Heart left ventricle (tissue), 16 donors: ENCODE data around the gene CHRM1. TPM values are rescaled to one million over a fixed set of nuclear protein-coding genes. Genes with fewer than 3 reads are reported as not detected.

ENCODE experiments used
- ATAC-seq, 4 donors: fragments of 200-7000 bp; cut with Tn5 transposase; one replicate each; pipeline ENCODE4 v1.9.1; 2020 to 2022; ENCODE audit warnings: moderate library complexity in 4 of 4, mild to moderate bottlenecking in 3 of 4, moderate number of reproducible peaks in 1 of 4
- DNase-seq, 5 donors: peaks; one replicate each; pipeline ENCODE4 v3.0.0-alpha.2; 2020
- H3K27ac ChIP-seq, 12 donors: fragments of 200-600 bp; sonication (generic) in 4 of 12; one replicate each; pipeline versions ENCODE4 v1.5.0 to v1.8.0; 2016 to 2022; ENCODE audit warnings: mild to moderate bottlenecking in 2 of 12
- H3K27me3 ChIP-seq, 9 donors: fragments of 200-600 bp; sonication (generic) in 2 of 9; one replicate each; pipeline versions ENCODE4 v1.5.1 to v1.8.0; 2016 to 2022; ENCODE audit warnings: mild to moderate bottlenecking in 3 of 9
- H3K36me3 ChIP-seq, 9 donors: fragments of 200-600 bp; sonication (generic) in 2 of 9; one replicate each; pipeline versions ENCODE4 v1.5.0 to v1.8.0; 2018 to 2022; ENCODE audit warnings: mild to moderate bottlenecking in 2 of 9
- H3K4me1 ChIP-seq, 12 donors: fragments of 200-600 bp; sonication (generic) in 4 of 12; one replicate each; pipeline versions ENCODE4 v1.5.0 to v1.8.0; 2016 to 2022; ENCODE audit warnings: mild to moderate bottlenecking in 3 of 12
- H3K4me3 ChIP-seq, 12 donors: fragments of 200-600 bp; sonication (generic) in 4 of 12; one replicate each; pipeline versions ENCODE4 v1.5.0 to v1.8.0; 2017 to 2022; ENCODE audit warnings: mild to moderate bottlenecking in 9 of 12, moderate library complexity in 4 of 12
- H3K9me3 ChIP-seq, 12 donors: fragments of 200-600 bp; sonication (generic) in 4 of 12; one replicate each; pipeline versions ENCODE4 v1.5.0 to v1.8.0; 2016 to 2022; ENCODE audit warnings: mild to moderate bottlenecking in 1 of 12
- POLR2A ChIP-seq, 2 donors: fragments of 450-650 bp; IDR thresholded peaks; one replicate each; pipeline ENCODE4 v1.6.1; 2017; ENCODE audit warnings: antibody characterized with exemption in 2 of 2, mild to moderate bottlenecking in 2 of 2, moderate library complexity in 2 of 2
- WGBS, 4 donors: extraction: QIAGEN DNeasy Blood & Tissue Kit in 2 of 4; methylation state at CpG; one replicate each; pipeline versions ENCODE4 v1.1.5 to v1.1.7; 2013 to 2018; 5-methylcytosine and 5-hydroxymethylcytosine counted together
- intact Hi-C, 10 donors: fragments of 100-400 bp; cut with DNase I; formaldehyde crosslinking; loops; one replicate each; pipeline versions ENCODE4 v1.11.1 to v1.14.2; 2022
- polyA plus RNA-seq, 2 donors: library from polyadenylated mRNA; stranded (reverse); fragments of 200-250 nt; gene quantifications; one replicate each; pipeline ENCODE4 v1.2.3, GENCODE V29; 2013
- total RNA-seq, 9 donors: library from RNA; depleted of rRNA in 2 of 9; stranded (reverse); fragments of >200 nt in 2 of 9; fragmentation: NEBNext Ultra II Directional in 3 of 9; extraction: Animal tissue kit (Norgen Biotek cat#: 25700) in 3 of 9; gene quantifications; one replicate each; pipeline versions ENCODE4 v1.1.0 to v1.2.4, GENCODE V29; 2016 to 2023
- TF ChIP-seq, protein P1 (sequence below), 12 donors: fragments of 200-600 bp; sonication (generic) in 4 of 12; IDR thresholded peaks; one replicate each; pipeline versions ENCODE4 v1.5.0 to v1.8.0; 2018 to 2022; ENCODE audit warnings: antibody characterized with exemption in 12 of 12, mild to moderate bottlenecking in 5 of 12
- donor health status: ischemic (EF 13 %, LVEDD 7.1; RV severe dilation, severe dysfunction).
- donor health status: healthy with polysubstance abuse.
- donor health status: DM: no; HTN: yes; CAD: no.
- donor health status: DM: no; HTN: no; CAD: no.
- donor health status: ischemic (EF 25% LVEDD 6.9; RV normal size, moderate dysfunction).
- donor health status: ischemic (EF 25% LVEDD 5.7; RV mildly dilated, moderate dysfunction).
- donor health status: healthy.
- donor health status: DM: yes; HTN: yes; CAD: no.
- donor health status: ischemic (EF 35%, LVEDD 5.7; RV mildly dilated, moderate dysfunction).
- donor health status: nonischemic (EF 11% LVEDD 7.7; RV severe dilation, severe dysfunction).
- donor health status: DM: yes; HTN: yes; CAD: no.
- donor health status: PGD.
- donor health status: ischemic (EF 29% LVEDD 5.4; RV normal size, mild dysfunction).
- donor health status: nonischemic (EF 23%, LVEDD 6.1; RV moderate dilation, normal function).

The CHRM1 gene
- total and polyA plus RNA-seq, 11 donors, result 0.08 to 0.31 TPM; not detected in 9

DNA sequence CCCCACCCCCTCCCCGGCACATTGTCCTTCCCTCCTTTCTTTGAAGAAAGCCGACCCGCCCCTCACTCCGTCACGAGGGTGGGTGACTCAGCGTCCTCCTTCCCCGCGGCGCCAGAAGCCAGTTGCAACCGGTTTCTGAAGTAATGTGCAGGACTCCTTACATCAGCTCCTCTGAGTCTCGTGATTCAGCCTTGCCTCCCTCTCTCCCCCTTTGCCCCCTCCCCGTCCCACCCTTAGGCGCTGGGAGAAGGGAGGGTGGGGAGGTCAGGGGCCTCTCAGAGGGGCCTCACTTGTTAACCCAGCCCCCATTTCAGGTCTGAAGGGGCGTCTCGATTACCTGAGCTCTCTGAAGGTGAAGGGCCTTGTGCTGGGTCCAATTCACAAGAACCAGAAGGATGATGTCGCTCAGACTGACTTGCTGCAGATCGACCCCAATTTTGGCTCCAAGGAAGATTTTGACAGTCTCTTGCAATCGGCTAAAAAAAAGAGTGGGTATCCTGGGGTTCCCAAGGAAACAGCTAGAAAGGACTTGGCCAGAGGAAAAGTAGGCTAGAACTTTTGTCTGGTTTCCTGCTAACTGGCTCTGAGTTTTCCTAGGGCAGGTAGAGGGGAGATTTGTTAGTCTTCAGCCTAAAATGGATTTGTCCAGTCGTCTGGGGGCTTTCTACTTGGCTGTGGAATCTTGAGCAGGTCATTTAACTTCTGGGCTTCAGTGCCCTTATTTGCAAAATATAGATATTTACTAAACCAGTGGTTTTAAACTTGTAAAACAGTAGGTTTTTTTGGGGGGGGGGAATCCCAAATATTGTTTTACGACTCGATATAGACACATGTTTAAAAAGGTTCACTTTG is 39.4 kb downstream of the CHRM1 start:
- Histone ChIP-seq H3K9me3 (no peaks in the 10 kb centered on the region), H3K4me1 (peaks cover 13 to 60% (median 40%) of the 10 kb centered on the region in 12 donors), H3K27me3 (no peaks in the 10 kb centered on the region), H3K36me3 (peaks cover 0 to 47% (median 44%) of the 10 kb centered on the region in 9 donors), H3K4me3 (peak overlapping the region; percentile 80 to 100 (median 96)), H3K27ac (peak overlapping the region; percentile 93 to 100 (median 99))
- ATAC-seq (peak; percentile 68 to 84 (median 81)), DNase-seq (peak; percentile 92 to 96 (median 94))
- 5 to 6% (median 5%) methylated on average over 19 to 21 of the region's 21 CpGs for WGBS, 4 donors
- no peak for TF ChIP-seq POLR2A (IDR thresholded peaks at IDR 0.05)
- TF ChIP-seq, protein P1, sequence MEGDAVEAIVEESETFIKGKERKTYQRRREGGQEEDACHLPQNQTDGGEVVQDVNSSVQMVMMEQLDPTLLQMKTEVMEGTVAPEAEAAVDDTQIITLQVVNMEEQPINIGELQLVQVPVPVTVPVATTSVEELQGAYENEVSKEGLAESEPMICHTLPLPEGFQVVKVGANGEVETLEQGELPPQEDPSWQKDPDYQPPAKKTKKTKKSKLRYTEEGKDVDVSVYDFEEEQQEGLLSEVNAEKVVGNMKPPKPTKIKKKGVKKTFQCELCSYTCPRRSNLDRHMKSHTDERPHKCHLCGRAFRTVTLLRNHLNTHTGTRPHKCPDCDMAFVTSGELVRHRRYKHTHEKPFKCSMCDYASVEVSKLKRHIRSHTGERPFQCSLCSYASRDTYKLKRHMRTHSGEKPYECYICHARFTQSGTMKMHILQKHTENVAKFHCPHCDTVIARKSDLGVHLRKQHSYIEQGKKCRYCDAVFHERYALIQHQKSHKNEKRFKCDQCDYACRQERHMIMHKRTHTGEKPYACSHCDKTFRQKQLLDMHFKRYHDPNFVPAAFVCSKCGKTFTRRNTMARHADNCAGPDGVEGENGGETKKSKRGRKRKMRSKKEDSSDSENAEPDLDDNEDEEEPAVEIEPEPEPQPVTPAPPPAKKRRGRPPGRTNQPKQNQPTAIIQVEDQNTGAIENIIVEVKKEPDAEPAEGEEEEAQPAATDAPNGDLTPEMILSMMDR (IDR thresholded peaks at IDR 0.05), result peak in 2 of 12 donors; percentile 2 to 17
- intact Hi-C loops, result loop anchor here in 2 of 10 donors (2.0 to 5.0 kb wide), 2 partner anchors 41 to 95 kb away; partner anchors contain the start of gene TMEM179B (in 1 of the 2)

- WGBS, 4 donors, result 0 to 1% (median 0%) methylated on average over 38 to 69 of the region's 69 CpGs
- H3K4me3 ChIP-seq, result peak within 1 kb of the TSS; percentile 80 to 100 (median 96)
- TF ChIP-seq, protein P1 (IDR thresholded peaks at IDR 0.05), result peak; percentile 49 to 93 (median 80)
- peak; percentile 95 to 98 for TF ChIP-seq POLR2A (IDR thresholded peaks at IDR 0.05)
- intact Hi-C loops, result loop anchor here in 2 of 10 donors (2.0 to 5.0 kb wide), 2 partner anchors 40 to 94 kb away; partner anchors contain the start of gene TMEM179B (in 1 of the 2)
- H3K4me1 ChIP-seq, result peaks cover 13 to 53% (median 40%) of the 10 kb centered on the region in 12 donors
- H3K27me3 ChIP-seq, result no peaks in the 10 kb centered on the region
- ATAC-seq, result peak; percentile 90 to 94 (median 92)
- no peaks in the 10 kb centered on the region for H3K9me3 ChIP-seq
- H3K27ac ChIP-seq, result peak within 1 kb of the TSS; percentile 93 to 100 (median 99)
- peak; percentile 88 to 93 (median 90) for DNase-seq
- H3K36me3 ChIP-seq, result peaks cover 0 to 39% (median 36%) of the 10 kb centered on the region in 9 donors
These were observed 40.2 kb downstream of the CHRM1 start, which contains the start of gene SLC3A2 for GRCh38 chr11:62880803-62881578. Gene SLC3A2 (plus strand): TSS chr11:62880896. CDS start chr11:62881024, 128 bp downstream.

DNA sequence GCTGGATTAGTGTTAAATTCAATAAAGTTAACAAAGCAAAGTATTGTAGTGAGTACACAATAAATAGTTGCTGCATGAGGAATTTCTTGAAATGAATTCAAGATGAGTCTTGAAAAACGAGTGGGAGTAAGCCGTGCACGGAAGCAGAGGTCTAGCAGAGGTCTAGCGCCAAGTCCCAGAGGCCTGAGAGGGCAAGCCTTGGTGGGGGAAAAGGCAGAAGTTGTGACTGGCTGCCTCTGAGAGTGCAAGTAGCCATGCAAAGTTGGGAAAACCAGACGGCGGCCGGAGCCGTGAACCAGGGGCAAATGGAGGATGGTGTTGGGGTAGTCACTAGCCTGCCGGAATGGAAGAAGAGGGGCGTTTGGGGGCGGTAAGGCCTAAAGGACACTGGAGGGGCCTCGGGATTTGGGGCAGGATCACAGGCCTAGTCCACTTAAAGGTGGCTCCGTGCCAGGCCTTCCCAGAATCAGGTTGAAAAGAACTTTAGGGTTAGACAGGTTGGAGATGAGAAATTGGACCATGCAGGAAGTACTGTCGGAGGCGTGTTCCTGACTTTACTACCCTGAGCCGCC is 40.8 kb downstream of the CHRM1 start:
- H3K27ac ChIP-seq, result peak overlapping the region; percentile 93 to 100 (median 99)
- 0 to 1% (median 1%) methylated on average over 16 of the region's 16 CpGs for WGBS, 4 donors
- H3K9me3 ChIP-seq, result no peaks in the 10 kb centered on the region
- ATAC-seq, result peak; percentile 31 to 53 (median 34)
- peak overlapping the region; percentile 80 to 100 (median 96) for H3K4me3 ChIP-seq
- no peaks in the 10 kb centered on the region for H3K27me3 ChIP-seq
- peaks cover 0 to 32% (median 29%) of the 10 kb centered on the region in 9 donors for H3K36me3 ChIP-seq
- peaks cover 13 to 50% (median 40%) of the 10 kb centered on the region in 12 donors for H3K4me1 ChIP-seq
- intact Hi-C loops, result loop anchor here in 2 of 10 donors (2.0 to 5.0 kb wide), 2 partner anchors 40 to 93 kb away; partner anchors contain the start of gene TMEM179B (in 1 of the 2)
- TF ChIP-seq POLR2A (IDR thresholded peaks at IDR 0.05), result no peak
- TF ChIP-seq, protein P1 (IDR thresholded peaks at IDR 0.05), result no peak
- DNase-seq, result peak in 3 of 5 donors; percentile 67 to 77 (median 68)
